RPMI7951 (cell line): Measurements from ENCODE around the gene GOLGA8B. TPM values are rescaled to one million over a fixed set of nuclear protein-coding genes. Genes with fewer than 3 reads are reported as not detected.
"Not testable (repeated sequence)": the region's sequence is repeated elsewhere in the genome, so short reads cannot be mapped to it uniquely, and the experiment has no call there.

ENCODE experiments used
- DNase-seq: peaks from one replicate; pipeline ENCODE4 v3.0.0-alpha.2; 2012; ENCODE audit warnings: low read depth
- total RNA-seq: library from RNA; depleted of rRNA; stranded (reverse); fragments of >200 nt; shearing (Covaris generic); gene quantifications from 2 replicates; pipeline ENCODE4 v1.2.3, GENCODE V29; 2014; rRNA removed

The GOLGA8B gene
- 9.4 and 11.3 TPM in 2 replicates for total RNA-seq

GRCh38 chr15:34583399-34584329 lies at the start of gene GOLGA8B:
GOLGA8B (minus strand) TSS chr15:34583651; CDS start chr15:34535912, 47,739 bp downstream.
- DNase-seq, result peak; percentile 48

GRCh38 chr15:34633165-34633564 lies 49.7 kb upstream of the GOLGA8B start:
- not testable (repeated sequence) for DNase-seq

- DNase-seq, result no peak
Measured at GRCh38 chr15:34628577-34629152, 45.2 kb upstream of the GOLGA8B start.

GRCh38 chr15:34625007-34625406 lies 41.6 kb upstream of the GOLGA8B start:
- DNase-seq, result no peak

GRCh38 chr15:34621675-34622074 lies 38.2 kb upstream of the GOLGA8B start:
- DNase-seq, result peak; percentile 53

- no peak for DNase-seq
Measured at GRCh38 chr15:34620814-34621213, 37.4 kb upstream of the GOLGA8B start.

GRCh38 chr15:34620142-34620541 lies 36.7 kb upstream of the GOLGA8B start:
- no peak for DNase-seq

GRCh38 chr15:34619151-34619550 lies 35.7 kb upstream of the GOLGA8B start:
- no peak for DNase-seq

- no peak for DNase-seq
Measured at GRCh38 chr15:34618073-34618472, 34.6 kb upstream of the GOLGA8B start.

GRCh38 chr15:34616613-34617012 lies 33.2 kb upstream of the GOLGA8B start:
- DNase-seq, result peak; percentile 51

GRCh38 chr15:34613997-34614396 lies 30.5 kb upstream of the GOLGA8B start:
- no peak for DNase-seq

GRCh38 chr15:34613301-34613700 lies 29.9 kb upstream of the GOLGA8B start:
- no peak for DNase-seq

GRCh38 chr15:34610354-34610753 lies 26.9 kb upstream of the GOLGA8B start:
- DNase-seq, result peak; percentile 31

GRCh38 chr15:34609102-34610057 lies 25.9 kb upstream of the GOLGA8B start:
- no peak for DNase-seq

- no peak for DNase-seq
Measured at GRCh38 chr15:34608517-34608916, 25.1 kb upstream of the GOLGA8B start.

GRCh38 chr15:34607832-34608231 lies 24.4 kb upstream of the GOLGA8B start:
- no peak for DNase-seq

GRCh38 chr15:34606545-34606944 lies 23.1 kb upstream of the GOLGA8B start:
- DNase-seq, result peak; percentile 81

- no peak for DNase-seq
Measured at GRCh38 chr15:34606131-34606530, 22.7 kb upstream of the GOLGA8B start.

- no peak for DNase-seq
Measured at GRCh38 chr15:34603095-34603494, 19.6 kb upstream of the GOLGA8B start.

GRCh38 chr15:34600923-34601322 lies 17.5 kb upstream of the GOLGA8B start:
- DNase-seq, result no peak

- DNase-seq, result no peak
Measured at GRCh38 chr15:34598799-34599585, 15.5 kb upstream of the GOLGA8B start.
